Tibial artery (tissue), 4 donors: ENCODE measurements around the gene TRPC1.

Experiments
- DNase-seq, 2 donors: peaks; one replicate each; pipeline ENCODE4 v3.0.0-alpha.2; 2019
- H3K27ac ChIP-seq, 2 donors: fragments of 200-600 bp; sonication (generic) in 1 of 2; 1 replicate in 1 of 2; 2 replicates in 1 of 2; pipeline ENCODE4 v1.5.1; 2018 to 2019; ENCODE audit warnings: mild to moderate bottlenecking in 1 of 2
- H3K27me3 ChIP-seq, 2 donors: fragments of 200-600 bp; sonication (generic) in 1 of 2; one replicate each; pipeline versions ENCODE4 v1.5.1 to v1.6.0; 2016 to 2019
- H3K36me3 ChIP-seq, 3 donors: fragments of 200-600 bp; sonication (generic) in 2 of 3; one replicate each; pipeline ENCODE4 v1.5.1; 2016 to 2019; ENCODE audit warnings: mild to moderate bottlenecking in 2 of 3
- H3K4me1 ChIP-seq, 4 donors: fragments of 200-600 bp; sonication (generic) in 2 of 4; 1 replicate in 3 of 4; 2 replicates in 1 of 4; pipeline ENCODE4 v1.5.1; 2016 to 2019
- H3K4me3 ChIP-seq, 2 donors: fragments of 200-600 bp; sonication (generic) in 1 of 2; 1 replicate in 1 of 2; 2 replicates in 1 of 2; pipeline ENCODE4 v1.5.1; 2018 to 2019; ENCODE audit warnings: mild to moderate bottlenecking in 2 of 2
- H3K9me3 ChIP-seq, 3 donors: fragments of 200-600 bp; sonication (generic) in 1 of 3; one replicate each; pipeline ENCODE4 v1.5.1; 2016 to 2019
- CTCF ChIP-seq, 2 experiments: fragments of 200-600 bp in 1 of 2; fragments of 450-650 bp in 1 of 2; IDR thresholded peaks; one replicate each; pipeline ENCODE4 v1.5.1; 2017 to 2019; ENCODE audit warnings: antibody characterized with exemption in 2 of 2, mild to moderate bottlenecking in 1 of 2, moderate library complexity in 1 of 2
- intact Hi-C: fragments of 100-400 bp; cut with DNase I; formaldehyde crosslinking; loops from one replicate; pipeline ENCODE4 v1.15.0; 2023; ENCODE audit warnings: low total_unique reads

The TRPC1 gene

GRCh38 chr3:142784228-142784627 lies 60.4 kb downstream of the TRPC1 start:
- Histone ChIP-seq H3K4me1 (no peaks in the 10 kb centered on the region), H3K36me3 (peaks cover 0 to 9% (median 7%) of the 10 kb centered on the region in 3 donors), H3K27me3 (no peaks in the 10 kb centered on the region), H3K9me3 (no peaks in the 10 kb centered on the region), H3K27ac (no peak overlapping the region), H3K4me3 (no peak overlapping the region)
- intact Hi-C loops = no loop called here
- DNase-seq = no peak
- TF ChIP-seq CTCF (IDR thresholded peaks at IDR 0.05) = no peak

- Histone ChIP-seq H3K36me3 (peaks cover 0 to 9% (median 7%) of the 10 kb centered on the region in 3 donors), H3K9me3 (no peaks in the 10 kb centered on the region), H3K27me3 (no peaks in the 10 kb centered on the region), H3K4me3 (no peak overlapping the region), H3K27ac (no peak overlapping the region), H3K4me1 (no peaks in the 10 kb centered on the region)
- DNase-seq = no peak
- intact Hi-C loops = no loop called here
- no peak for TF ChIP-seq CTCF (IDR thresholded peaks at IDR 0.05)
These were observed 62.2 kb downstream of the TRPC1 start for GRCh38 chr3:142785996-142786395.

- no peak overlapping the region for H3K4me3 ChIP-seq
- intact Hi-C loops = no loop called here
- H3K27ac ChIP-seq = no peak overlapping the region
- no peaks in the 10 kb centered on the region for H3K27me3 ChIP-seq
- no peaks in the 10 kb centered on the region for H3K9me3 ChIP-seq
- TF ChIP-seq CTCF (IDR thresholded peaks at IDR 0.05) = no peak
- H3K4me1 ChIP-seq = no peaks in the 10 kb centered on the region
- DNase-seq = no peak
- H3K36me3 ChIP-seq = peaks cover 0 to 5% (median 4%) of the 10 kb centered on the region in 3 donors
These were observed 63.9 kb downstream of the TRPC1 start for GRCh38 chr3:142787719-142788118.

- no peaks in the 10 kb centered on the region for H3K36me3 ChIP-seq
- H3K9me3 ChIP-seq = no peaks in the 10 kb centered on the region
- DNase-seq = no peak
- TF ChIP-seq CTCF (IDR thresholded peaks at IDR 0.05) = no peak
- intact Hi-C loops = no loop called here
- no peaks in the 10 kb centered on the region for H3K27me3 ChIP-seq
- no peak overlapping the region for H3K27ac ChIP-seq
- H3K4me3 ChIP-seq = no peak overlapping the region
- no peaks in the 10 kb centered on the region for H3K4me1 ChIP-seq
These were observed 70.7 kb downstream of the TRPC1 start for GRCh38 chr3:142794508-142794907.

- H3K36me3 ChIP-seq = no peaks in the 10 kb centered on the region
- no peak for TF ChIP-seq CTCF (IDR thresholded peaks at IDR 0.05)
- DNase-seq = no peak
- no peak overlapping the region for H3K27ac ChIP-seq
- no peaks in the 10 kb centered on the region for H3K27me3 ChIP-seq
- H3K4me3 ChIP-seq = no peak overlapping the region
- intact Hi-C loops = no loop called here
- no peaks in the 10 kb centered on the region for H3K4me1 ChIP-seq
- H3K9me3 ChIP-seq = no peaks in the 10 kb centered on the region
These were observed 71.5 kb downstream of the TRPC1 start for GRCh38 chr3:142795332-142795731.

GRCh38 chr3:142796823-142797222 lies 73.0 kb downstream of the TRPC1 start:
- TF ChIP-seq CTCF (IDR thresholded peaks at IDR 0.05) = no peak
- no peak overlapping the region for H3K27ac ChIP-seq

More at GRCh38 chr3:142796823-142797222, 73.0 kb downstream of the TRPC1 start:
- no peaks in the 10 kb centered on the region for H3K27me3 ChIP-seq
- no peaks in the 10 kb centered on the region for H3K4me1 ChIP-seq
- no peak for DNase-seq
- no peaks in the 10 kb centered on the region for H3K36me3 ChIP-seq
- no peak overlapping the region for H3K4me3 ChIP-seq
- intact Hi-C loops = no loop called here
- H3K9me3 ChIP-seq = no peaks in the 10 kb centered on the region
